ELR (cell line): ENCODE results near the gene SIRT4.
"Not testable (repeated sequence)": the region's sequence is repeated elsewhere in the genome, so short reads cannot be mapped to it uniquely, and the experiment has no call there.

ENCODE experiments used
- DNase-seq: peaks from one replicate; pipeline ENCODE4 v3.0.0-alpha.2; 2015; ENCODE audit warnings: low read depth

The SIRT4 gene

GRCh38 chr12:120301962-120302815 lies at the start of gene SIRT4:
SIRT4 (plus strand) TSS chr12:120302321; CDS start chr12:120303562, 1,241 bp downstream.
- peak; percentile 97 for DNase-seq

DNA sequence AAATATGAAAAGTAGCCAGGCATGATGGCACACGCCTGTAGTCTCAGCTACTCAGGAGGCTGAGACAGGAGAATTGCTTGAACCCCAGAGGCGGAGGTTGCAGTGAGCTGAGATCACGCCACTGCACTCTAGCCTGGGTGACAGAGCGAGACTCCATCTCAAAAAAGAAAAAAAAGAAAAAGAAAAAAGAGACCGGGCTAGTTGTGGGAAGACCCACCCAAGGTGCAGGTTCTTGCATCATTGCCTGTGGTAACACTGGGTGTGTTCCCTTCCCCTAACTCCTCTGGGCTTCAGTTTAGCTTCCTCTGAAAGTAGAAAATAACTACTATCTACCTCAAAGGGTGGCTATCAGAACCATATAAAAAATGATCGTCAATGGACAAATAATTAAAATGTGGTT lies 48.8 kb upstream of the SIRT4 start:
- not testable (repeated sequence) for DNase-seq

DNA sequence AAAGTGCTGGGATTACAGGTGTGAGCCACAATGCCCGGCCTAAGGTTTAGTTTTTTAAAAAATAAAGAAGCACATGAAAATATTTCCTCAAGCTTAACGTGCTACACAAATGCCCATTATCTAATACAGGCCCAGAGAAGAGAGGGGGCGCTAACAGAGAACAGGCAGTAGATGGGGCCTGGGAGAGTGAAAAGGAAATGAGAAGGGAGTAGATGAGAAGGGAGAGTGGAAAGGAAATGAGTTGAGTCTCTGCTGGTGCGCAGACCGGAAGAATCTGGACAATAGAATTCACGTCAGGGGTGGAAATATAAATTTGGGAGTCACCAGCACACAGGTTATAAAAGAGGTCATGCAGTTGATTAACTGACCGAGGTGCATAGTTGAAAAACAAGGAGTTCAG lies 47.3 kb upstream of the SIRT4 start:
- no peak for DNase-seq

DNA sequence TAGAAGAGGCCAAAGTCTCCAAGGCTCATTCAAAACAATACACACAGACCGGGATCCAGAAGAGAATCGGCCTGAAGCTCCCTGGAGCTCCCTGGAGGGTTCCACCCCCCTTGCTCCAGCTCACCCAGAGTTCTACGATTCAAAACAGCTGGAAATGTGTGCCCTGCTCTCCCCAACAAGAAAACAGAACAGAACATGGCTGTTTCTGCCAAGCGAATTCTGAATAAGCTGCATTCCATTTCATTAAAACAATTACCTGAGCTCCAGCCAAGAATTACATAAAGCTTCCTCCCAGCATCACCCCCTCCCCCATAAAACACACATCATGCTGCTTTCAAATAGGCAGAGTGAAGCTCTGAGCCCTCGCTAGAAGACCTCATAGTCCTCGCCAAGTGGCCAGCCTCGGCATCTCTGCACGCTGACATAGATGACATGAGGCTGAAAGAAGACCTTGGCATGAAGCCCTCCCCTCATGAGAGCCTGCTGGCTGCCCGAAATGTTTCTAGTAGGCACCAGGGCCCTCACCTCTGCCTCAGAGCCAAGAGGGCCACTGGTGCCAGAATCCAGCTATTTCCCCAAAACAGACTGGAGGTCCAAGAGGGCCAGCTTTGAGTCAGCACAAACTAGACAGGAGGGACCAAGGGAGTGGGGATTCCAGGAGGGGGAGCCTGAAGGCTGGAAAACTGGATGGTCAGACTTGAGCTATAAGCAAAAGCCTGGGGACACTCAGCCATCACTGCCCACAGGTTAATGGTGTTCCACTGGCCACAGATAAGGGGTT lies 44.9 kb upstream of the SIRT4 start:
- peak; percentile 42 for DNase-seq

DNA sequence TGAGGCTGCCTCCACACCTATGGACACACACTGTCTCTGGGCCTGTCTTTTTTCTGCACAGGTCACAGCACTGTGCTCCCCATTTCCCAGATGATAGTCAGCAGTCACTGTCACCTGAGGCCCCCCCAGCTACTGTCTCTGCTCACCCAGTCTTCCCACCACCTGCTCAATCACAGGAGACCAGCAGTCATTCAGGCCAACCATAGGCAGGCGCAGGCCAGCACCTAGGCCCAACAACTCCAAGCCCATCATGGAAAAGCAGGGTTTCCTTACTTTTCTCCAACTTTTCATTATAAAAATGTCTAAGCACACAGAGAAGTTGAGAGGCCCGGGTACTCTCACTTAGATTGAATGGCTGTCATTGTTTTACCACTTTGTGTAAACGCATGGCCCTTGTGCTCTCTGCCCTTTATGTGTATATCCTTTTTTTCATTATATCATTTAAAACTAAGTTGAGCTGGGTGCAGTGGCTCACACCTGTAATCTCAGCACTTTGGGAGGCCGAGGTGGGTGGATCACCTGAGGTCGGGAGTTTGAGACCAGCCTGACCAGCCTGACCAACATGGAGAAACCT lies 43.7 kb upstream of the SIRT4 start:
- no peak for DNase-seq

DNA sequence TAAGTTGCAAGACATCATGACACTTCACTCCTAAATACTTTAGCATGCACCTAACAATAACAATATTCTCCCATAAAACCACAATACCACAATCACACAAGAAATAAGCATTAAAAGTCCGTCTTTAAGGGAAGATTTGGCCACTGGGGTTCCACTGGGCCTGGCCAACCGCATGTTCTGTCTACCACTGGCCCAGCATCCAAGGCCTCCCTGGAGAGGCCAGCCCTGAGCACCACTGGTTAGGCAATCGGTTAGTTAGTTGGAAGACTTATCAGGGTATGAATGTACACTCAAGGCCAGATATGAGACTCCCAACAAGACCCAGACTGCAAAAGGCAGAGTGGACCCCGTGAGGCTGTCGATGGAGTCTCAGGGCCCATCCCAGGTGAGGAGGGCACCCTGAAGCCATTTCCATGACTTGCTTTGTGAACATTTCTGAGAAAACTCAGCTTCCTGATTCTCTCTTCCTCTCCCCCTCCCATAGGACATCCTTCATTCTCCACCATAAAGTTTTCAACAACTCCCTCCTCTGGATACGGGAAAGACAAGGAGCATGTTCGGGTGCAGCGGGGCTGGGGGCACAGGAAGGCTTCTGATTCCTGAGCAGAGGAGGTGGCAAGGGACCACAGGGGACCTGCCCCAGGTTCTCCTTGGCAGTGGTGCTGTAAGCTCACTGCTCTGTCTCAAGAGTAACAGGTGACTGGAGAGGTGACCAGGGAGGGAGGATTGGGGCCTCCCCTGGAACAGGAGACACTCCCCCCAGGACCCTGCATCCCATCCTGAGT lies 42.5 kb upstream of the SIRT4 start:
- peak; percentile 40 for DNase-seq

DNA sequence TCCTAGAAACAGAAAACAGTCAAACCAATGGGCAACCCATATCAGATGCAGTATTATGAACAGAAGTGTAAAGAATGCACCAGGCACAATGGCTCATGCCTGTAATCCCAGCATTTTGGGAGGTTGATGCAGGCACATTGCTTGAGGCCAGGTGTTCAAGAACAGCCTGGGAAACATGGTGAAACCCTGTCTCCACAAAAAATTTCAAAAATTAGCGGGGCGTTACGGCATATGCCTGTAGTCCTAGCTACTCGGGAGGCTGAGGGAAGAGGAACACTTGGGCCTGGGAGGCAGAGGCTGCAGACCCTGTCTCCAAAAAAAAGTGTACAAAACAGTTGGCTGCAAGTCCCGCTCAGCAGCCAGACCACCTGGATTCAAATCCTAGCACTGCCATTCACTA lies 41.5 kb upstream of the SIRT4 start:
- DNase-seq = no peak

DNA sequence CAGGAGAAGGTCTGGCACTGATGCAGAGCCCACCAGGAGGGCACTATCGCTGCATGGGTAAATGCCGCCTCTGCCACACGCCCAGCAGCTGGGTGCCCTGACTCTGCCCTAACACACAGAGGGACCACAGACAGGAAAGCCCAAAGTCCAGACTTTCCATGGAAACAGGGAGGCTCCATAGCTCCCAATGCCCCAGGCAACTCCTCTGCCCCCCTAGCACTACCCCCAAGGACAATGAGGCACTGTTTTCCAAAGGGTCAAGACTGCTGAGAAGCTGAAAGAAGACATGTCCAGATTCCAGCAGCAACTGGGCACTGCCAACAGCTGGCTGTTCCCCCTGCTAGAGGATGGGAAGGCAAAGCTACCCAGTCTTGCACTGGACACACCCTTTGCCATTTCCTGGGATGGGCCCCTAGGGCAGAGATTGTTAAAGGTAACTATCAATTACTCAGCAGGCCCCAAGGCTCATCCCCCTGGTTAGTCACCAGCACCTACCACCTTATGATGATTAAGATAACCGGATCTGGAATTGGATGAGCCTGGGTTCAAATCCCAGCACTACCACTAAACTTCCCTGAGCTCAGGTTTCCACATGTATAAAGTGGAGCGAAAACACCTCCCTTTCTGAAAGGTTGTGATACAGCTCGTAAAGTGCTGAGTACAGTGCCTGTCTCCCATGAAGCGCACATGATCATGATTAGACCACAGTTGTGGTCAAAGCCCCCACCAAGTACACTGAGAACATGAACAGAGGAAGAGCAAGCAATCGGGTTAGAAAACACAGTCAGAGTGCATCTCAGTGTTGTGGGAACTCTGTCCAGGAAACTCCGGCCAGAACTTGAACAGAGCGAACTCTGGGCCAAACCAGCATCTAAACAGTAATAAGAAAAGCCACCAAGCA lies 39.9 kb upstream of the SIRT4 start:
- peak; percentile 94 for DNase-seq

- DNase-seq = peak; percentile 64
Measured at GRCh38 chr12:120262852-120263747, 39.0 kb upstream of the SIRT4 start.

DNA sequence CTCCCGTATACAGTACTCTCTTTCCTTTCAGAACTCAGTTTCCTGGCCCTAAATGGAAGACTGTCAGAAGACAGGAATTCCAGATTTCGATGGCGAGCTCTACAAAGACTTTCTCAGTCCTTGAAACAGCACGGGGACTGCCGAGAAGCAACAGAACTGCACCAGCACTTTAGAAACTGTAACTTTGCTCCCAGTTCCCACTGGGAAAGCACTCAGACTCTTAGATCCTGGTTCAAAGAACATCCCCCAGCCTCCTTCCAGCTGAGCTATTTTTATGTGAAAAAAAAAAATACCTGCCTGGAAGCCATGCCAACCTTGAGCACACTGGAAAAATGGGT lies 38.4 kb upstream of the SIRT4 start:
- no peak for DNase-seq

DNA sequence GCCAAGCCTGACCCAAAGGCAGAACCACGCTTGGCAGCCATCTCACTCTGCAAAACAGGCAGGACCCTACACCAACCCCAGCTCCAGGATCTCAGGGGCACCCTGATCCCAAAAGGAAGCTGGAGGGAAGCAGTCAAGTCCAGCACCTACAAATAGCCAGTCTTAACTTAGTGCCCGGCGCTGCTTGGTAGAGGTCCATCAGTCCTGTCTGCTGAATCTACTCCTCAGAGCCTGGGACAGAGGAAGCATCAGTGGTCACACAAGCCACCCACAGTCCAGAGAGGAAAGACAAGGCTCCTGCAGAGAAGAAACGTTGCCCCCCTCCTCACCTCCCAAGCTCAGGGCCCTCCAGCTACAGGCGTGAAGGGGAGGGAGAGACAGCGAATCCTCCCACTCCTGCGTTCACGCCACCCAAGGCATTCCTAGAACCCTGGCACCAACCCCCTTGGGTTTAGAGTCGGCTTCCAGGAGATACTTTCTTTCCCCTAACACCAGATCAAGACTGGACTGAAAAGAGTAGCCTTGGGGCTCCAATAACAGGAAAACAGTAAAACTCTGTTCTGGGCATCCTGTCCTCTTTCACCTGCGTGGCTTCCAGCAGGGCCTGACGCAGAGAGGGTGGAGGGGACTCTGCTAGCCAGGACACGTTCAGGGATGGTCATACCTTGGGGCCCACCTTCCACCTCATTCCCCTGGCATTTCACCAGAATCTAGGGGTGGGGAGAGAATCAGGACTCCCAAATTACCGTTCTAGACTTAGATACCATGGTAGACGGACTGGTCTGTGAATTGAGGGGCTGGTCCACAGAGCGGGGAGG lies 37.8 kb upstream of the SIRT4 start:
- DNase-seq = peak; percentile 40

DNA sequence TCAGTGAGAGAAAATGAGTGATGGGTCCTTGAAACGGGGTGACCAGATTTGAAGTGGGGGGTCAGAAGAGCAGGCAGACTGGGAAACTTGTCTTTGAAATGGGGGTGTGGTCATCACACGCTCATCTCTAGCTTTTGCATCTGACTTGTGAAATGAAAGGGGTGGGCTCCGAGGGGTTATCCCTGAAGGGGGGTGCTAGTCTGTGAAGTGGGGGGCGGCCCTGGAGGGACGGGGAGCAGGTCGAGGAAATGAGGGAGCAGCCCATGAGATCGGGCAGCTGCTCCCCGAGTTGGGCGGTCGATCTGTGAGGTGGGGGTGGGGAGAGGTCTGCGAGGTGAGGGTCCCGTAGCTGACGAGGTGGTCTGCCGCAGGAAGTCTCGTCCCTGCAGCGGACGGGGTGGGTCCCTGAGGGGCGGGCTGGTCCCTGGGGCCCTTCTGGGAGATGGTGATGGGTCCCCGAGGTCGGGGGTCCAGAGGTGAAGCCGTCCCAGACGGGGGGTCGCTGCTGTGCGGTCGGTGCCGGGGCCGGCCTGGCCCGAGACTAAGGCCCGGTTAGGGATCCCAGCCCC lies 37.1 kb upstream of the SIRT4 start:
- DNase-seq = no peak

DNA sequence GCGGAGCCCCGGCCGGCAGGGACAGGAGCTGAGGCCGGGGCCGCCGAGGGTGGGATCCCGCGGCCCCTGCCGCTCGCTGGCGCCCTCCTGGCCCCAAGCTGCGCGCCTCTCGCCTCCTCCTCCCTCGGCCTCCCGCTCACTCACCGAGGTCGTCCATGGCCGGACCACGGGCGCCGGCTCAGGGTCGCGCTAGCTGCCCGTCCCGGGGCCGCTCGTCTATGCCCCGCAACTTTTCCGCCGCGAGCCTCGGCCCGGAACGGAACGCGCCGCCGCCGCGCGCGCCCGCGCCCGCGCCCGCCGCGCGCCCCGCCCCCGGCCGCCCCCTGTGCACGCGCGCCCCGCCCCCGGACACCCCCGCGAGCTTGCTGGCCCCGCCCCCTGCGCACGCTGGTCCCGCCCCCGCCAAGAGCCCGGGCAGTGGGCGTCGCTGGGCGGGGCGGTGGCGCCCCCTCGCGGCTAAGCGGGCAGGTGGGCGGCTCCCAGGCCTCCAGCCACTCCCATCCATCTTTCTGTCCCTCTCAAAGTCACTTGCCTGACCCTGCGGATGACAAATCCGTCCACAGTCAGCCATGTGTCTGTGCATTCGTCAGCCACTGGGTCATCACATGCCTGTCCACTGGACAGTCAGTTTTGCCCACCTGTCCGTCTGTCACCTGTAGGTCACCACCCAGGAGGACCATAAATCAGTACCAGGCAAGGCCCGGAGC lies 36.5 kb upstream of the SIRT4 start, which contains the start of gene PXN:
TSS of gene PXN (minus strand) at position 258 of the 707 bp plus-strand sequence. CDS start at position 157, 101 bp downstream.
- peak; percentile 83 for DNase-seq

DNA sequence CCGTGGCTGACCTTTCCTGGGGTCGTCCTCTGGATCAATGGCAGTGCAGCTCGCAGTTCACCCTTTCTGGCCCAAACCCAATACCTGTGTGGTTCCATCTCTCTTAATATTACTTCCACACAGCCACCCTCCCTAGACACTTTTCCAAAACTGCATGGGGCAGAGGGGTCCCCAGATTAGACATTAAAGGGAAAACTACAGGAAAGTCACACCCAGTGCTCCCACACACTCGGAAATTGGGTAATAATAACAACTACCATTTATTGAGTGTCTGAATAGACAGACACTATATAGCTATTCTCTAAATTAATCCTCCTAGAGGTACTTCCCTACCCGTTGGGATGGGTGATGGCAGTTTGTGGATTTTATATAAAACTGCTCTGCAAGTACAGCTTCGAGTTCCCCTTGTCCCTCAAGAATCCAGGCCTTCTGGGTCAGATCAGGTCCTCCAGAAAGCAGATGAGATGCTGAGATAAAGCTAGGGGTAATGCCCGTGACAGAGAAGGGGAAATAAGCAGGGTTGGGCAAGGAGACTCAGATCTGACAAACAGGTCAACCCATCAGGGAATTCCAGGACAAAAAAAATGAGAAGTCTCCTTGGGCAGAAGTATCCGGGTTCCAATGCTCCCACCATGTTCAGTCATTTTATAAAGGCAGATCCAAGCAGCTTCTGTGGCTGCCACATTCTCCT lies 35.8 kb upstream of the SIRT4 start:
- DNase-seq = no peak

- no peak for DNase-seq
Measured at GRCh38 chr12:120267736-120268135, 34.4 kb upstream of the SIRT4 start.

DNA sequence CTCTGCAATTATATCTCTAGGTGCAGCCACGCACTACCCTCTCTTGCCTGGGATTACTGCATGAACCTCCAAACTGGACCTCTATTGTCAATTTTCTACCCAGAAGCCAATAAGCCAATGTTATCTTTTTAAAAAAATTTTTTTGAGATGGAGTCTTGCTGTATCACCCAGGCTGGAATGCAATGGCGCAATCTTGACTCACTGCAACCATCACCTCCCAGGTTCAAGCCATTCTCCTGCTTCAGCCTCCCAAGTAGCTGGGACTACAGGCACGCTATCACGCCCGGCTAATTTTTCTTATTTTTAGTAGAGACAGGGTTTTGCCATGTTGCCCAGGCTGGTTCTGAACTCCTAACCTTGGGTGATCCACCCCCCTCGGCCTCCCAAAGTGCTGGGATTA lies 25.4 kb upstream of the SIRT4 start:
- DNase-seq = peak; percentile 70
